ENCODE results near the gene PSMD3. TPM values are rescaled to one million over a fixed set of nuclear protein-coding genes. Genes with fewer than 3 reads are reported as not detected.
A peak's percentile ranks its signal among the peaks of the same experiment; 100 is the strongest.

Gene PSMD3
- total and polyA plus RNA-seq, 9 of the 15 experiments (the other 6 are each of a cell fraction or from before 2014, with no cell fraction given) = 2.0 to 251 (median 135) TPM

DNA sequence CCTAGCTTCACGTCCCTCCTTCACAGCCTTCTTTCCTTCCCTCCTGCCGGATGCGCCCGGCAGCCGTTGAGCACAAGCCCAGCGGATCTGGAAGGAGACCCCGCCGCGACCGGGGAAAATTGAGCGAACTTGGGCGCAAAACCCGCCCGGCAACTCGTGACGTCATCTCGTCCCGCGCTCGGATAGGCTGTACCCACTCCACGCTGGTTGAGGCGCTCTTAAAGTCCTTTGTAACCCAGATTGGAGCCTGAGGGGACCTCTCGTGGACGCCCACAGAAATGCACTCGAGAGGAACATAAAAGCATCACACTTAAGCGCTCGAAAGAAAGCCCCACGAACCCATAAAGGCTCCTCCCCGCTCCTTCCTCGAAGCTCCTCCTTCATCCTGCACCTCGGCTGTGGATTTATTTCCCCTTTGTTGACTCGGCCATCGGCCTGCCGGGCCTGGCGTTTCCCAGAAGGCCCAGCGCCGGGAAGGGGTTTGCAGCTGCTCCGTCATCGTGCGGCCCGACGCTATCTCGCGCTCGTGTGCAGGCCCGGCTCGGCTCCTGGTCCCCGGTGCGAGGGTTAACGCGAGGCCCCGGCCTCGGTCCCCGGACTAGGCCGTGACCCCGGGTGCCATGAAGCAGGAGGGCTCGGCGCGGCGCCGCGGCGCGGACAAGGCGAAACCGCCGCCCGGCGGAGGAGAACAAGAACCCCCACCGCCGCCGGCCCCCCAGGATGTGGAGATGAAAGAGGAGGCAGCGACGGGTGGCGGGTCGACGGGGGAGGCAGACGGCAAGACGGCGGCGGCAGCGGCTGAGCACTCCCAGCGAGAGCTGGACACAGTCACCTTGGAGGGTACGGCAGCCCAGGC is at the start of gene PSMD3 (continued):
- TF ChIP-seq U2AF2 (optimal IDR thresholded peaks at IDR 0.05; ENCODE audit: low read depth, low read length) (no peak), KDM2B (CRISPR knock-in tag; IDR thresholded peaks at IDR 0.05) (peak; percentile 53; the same call in 1 of the 2 replicates), HDAC6 (IDR thresholded peaks at IDR 0.05; ENCODE audit: low read depth, low read length) (no peak), CBFA2T3 (IDR thresholded peaks at IDR 0.05) (0 out of 2 replicates have a peak, but pooled peaks have one; percentile 15), RAD51 (IDR thresholded peaks at IDR 0.05; ENCODE audit: borderline replicate concordance, low read depth) (peak; percentile 74), PPARD (CRISPR knock-in tag; IDR thresholded peaks at IDR 0.05) (no peak), JUND (IDR thresholded peaks at IDR 0.05; ENCODE audit: borderline replicate concordance, low read depth, low read length) (peak; percentile 89), JUND (tag; IDR thresholded peaks at IDR 0.05; ENCODE audit: borderline replicate concordance, low read depth, low read length) (peak; percentile 52; the same call in 2 of the 3 replicates)
- TF ChIP-seq, protein P1, sequence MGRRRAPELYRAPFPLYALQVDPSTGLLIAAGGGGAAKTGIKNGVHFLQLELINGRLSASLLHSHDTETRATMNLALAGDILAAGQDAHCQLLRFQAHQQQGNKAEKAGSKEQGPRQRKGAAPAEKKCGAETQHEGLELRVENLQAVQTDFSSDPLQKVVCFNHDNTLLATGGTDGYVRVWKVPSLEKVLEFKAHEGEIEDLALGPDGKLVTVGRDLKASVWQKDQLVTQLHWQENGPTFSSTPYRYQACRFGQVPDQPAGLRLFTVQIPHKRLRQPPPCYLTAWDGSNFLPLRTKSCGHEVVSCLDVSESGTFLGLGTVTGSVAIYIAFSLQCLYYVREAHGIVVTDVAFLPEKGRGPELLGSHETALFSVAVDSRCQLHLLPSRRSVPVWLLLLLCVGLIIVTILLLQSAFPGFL (CRISPR knock-in tag; IDR thresholded peaks at IDR 0.05) = 0 out of 2 replicates have a peak, but pooled peaks have one; percentile 19
- TF ChIP-seq, protein P2, sequence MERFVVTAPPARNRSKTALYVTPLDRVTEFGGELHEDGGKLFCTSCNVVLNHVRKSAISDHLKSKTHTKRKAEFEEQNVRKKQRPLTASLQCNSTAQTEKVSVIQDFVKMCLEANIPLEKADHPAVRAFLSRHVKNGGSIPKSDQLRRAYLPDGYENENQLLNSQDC (CRISPR knock-in tag; IDR thresholded peaks at IDR 0.05) = peak; percentile 29; the same call in 1 of the 2 replicates
- TF ChIP-seq, protein P3, sequence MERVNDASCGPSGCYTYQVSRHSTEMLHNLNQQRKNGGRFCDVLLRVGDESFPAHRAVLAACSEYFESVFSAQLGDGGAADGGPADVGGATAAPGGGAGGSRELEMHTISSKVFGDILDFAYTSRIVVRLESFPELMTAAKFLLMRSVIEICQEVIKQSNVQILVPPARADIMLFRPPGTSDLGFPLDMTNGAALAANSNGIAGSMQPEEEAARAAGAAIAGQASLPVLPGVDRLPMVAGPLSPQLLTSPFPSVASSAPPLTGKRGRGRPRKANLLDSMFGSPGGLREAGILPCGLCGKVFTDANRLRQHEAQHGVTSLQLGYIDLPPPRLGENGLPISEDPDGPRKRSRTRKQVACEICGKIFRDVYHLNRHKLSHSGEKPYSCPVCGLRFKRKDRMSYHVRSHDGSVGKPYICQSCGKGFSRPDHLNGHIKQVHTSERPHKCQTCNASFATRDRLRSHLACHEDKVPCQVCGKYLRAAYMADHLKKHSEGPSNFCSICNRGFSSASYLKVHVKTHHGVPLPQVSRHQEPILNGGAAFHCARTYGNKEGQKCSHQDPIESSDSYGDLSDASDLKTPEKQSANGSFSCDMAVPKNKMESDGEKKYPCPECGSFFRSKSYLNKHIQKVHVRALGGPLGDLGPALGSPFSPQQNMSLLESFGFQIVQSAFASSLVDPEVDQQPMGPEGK (CRISPR knock-in tag; IDR thresholded peaks at IDR 0.05; ENCODE audit: borderline replicate concordance) = no peak
- TF ChIP-seq, protein P4, sequence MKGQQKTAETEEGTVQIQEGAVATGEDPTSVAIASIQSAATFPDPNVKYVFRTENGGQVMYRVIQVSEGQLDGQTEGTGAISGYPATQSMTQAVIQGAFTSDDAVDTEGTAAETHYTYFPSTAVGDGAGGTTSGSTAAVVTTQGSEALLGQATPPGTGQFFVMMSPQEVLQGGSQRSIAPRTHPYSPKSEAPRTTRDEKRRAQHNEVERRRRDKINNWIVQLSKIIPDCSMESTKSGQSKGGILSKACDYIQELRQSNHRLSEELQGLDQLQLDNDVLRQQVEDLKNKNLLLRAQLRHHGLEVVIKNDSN (CRISPR knock-in tag; IDR thresholded peaks at IDR 0.05) = no peak
- TF ChIP-seq, protein P5, sequence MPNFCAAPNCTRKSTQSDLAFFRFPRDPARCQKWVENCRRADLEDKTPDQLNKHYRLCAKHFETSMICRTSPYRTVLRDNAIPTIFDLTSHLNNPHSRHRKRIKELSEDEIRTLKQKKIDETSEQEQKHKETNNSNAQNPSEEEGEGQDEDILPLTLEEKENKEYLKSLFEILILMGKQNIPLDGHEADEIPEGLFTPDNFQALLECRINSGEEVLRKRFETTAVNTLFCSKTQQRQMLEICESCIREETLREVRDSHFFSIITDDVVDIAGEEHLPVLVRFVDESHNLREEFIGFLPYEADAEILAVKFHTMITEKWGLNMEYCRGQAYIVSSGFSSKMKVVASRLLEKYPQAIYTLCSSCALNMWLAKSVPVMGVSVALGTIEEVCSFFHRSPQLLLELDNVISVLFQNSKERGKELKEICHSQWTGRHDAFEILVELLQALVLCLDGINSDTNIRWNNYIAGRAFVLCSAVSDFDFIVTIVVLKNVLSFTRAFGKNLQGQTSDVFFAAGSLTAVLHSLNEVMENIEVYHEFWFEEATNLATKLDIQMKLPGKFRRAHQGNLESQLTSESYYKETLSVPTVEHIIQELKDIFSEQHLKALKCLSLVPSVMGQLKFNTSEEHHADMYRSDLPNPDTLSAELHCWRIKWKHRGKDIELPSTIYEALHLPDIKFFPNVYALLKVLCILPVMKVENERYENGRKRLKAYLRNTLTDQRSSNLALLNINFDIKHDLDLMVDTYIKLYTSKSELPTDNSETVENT (CRISPR knock-in tag; IDR thresholded peaks at IDR 0.05) = peak; percentile 86; the same call in 1 of the 2 replicates
- TF ChIP-seq, protein P6, sequence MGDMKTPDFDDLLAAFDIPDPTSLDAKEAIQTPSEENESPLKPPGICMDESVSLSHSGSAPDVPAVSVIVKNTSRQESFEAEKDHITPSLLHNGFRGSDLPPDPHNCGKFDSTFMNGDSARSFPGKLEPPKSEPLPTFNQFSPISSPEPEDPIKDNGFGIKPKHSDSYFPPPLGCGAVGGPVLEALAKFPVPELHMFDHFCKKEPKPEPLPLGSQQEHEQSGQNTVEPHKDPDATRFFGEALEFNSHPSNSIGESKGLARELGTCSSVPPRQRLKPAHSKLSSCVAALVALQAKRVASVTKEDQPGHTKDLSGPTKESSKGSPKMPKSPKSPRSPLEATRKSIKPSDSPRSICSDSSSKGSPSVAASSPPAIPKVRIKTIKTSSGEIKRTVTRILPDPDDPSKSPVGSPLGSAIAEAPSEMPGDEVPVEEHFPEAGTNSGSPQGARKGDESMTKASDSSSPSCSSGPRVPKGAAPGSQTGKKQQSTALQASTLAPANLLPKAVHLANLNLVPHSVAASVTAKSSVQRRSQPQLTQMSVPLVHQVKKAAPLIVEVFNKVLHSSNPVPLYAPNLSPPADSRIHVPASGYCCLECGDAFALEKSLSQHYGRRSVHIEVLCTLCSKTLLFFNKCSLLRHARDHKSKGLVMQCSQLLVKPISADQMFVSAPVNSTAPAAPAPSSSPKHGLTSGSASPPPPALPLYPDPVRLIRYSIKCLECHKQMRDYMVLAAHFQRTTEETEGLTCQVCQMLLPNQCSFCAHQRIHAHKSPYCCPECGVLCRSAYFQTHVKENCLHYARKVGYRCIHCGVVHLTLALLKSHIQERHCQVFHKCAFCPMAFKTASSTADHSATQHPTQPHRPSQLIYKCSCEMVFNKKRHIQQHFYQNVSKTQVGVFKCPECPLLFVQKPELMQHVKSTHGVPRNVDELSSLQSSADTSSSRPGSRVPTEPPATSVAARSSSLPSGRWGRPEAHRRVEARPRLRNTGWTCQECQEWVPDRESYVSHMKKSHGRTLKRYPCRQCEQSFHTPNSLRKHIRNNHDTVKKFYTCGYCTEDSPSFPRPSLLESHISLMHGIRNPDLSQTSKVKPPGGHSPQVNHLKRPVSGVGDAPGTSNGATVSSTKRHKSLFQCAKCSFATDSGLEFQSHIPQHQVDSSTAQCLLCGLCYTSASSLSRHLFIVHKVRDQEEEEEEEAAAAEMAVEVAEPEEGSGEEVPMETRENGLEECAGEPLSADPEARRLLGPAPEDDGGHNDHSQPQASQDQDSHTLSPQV (IDR thresholded peaks at IDR 0.05) = peak; percentile 80

Measured in K562 (cell line).